Urinary bladder (tissue), 4 donors: Measurements from ENCODE around the gene HOXA4. TPM values are rescaled to one million over a fixed set of nuclear protein-coding genes. Genes with fewer than 3 reads are reported as not detected.

Source experiments
- DNase-seq: peaks from one replicate; pipeline ENCODE4 v3.0.0-alpha.2; 2015; ENCODE audit errors: extremely low spot score
- H3K27ac ChIP-seq: one replicate; pipeline ENCODE4 v1.5.1; 2013; ENCODE audit warnings: low read depth, mild to moderate bottlenecking, moderate library complexity
- H3K36me3 ChIP-seq: one replicate; pipeline ENCODE4 v1.6.1; 2013; ENCODE audit warnings: mild to moderate bottlenecking, moderate library complexity; ENCODE audit not compliant: insufficient read depth
- H3K4me1 ChIP-seq: one replicate; pipeline ENCODE4 v1.6.1; 2013; ENCODE audit warnings: mild to moderate bottlenecking, moderate library complexity; ENCODE audit not compliant: insufficient read depth
- H3K4me3 ChIP-seq: one replicate; pipeline ENCODE4 v1.5.1; 2013; ENCODE audit warnings: low read depth, low read length
- WGBS: extraction: QIAGEN DNeasy Blood & Tissue Kit; methylation state at CpG from one replicate; pipeline ENCODE4 v1.1.7; 2013; 5-methylcytosine and 5-hydroxymethylcytosine counted together
- polyA plus RNA-seq: library from polyadenylated mRNA; stranded (reverse); fragments of 200-250 nt; gene quantifications from one replicate; pipeline ENCODE4 v1.2.3, GENCODE V29; 2013
- total RNA-seq: library from RNA; depleted of rRNA; stranded (reverse); fragments of >200 nt; gene quantifications from one replicate; pipeline ENCODE4 v1.2.3, GENCODE V29; 2014
- donor health status: healthy with polysubstance abuse.
- donor health status: healthy.

HOXA4 gene
- total and polyA plus RNA-seq, 2 donors = 1.0 to 6.0 TPM

GRCh38 chr7:27148756-27149641, 18.4 kb upstream of the HOXA4 start:
- DNase-seq = no peak
- Histone ChIP-seq H3K36me3 (no peaks in the 10 kb centered on the region), H3K4me3 (peak overlapping the region; percentile 46), H3K27ac (peak overlapping the region; percentile 55), H3K4me1 (no peaks in the 10 kb centered on the region)
- WGBS = 14% methylated on average over 30 of the region's 30 CpGs

DNA sequence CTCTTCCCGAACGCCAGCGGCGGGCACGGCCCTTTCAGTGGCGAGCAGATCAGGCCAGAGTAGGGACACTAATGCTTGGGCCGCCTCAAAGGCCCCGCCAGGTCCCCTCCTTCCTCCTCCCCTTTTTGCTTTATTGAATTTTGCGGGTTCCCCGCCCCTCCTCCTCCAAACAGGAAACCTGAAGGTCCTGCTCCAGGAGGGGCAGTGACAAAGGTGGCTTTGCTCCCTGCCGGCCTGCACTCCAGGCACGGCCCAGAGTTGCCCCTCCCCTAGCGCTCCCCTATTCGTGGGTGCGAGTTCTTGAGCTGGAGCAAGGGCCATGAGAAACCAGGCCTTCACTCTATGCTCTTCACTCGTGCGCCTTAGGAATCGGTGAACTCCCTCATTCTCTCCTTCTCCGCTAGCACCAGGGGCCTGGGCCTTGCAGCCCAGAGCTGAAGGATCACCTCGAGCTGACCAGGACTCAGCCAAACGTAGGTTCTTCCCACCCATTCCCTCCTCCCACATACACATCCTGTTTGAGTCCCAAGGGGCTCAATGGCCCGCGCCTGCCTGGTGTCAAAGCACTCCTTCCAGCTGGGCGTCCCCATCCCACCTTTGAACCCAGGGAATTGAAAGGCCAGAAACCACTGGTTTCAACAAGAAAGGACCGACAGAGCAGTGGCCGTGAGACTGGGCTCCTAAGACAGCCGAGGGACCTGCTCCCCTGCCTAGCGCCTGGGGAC, 17.6 kb upstream of the HOXA4 start:
- WGBS = 14% methylated on average over 28 of the region's 28 CpGs

DNA sequence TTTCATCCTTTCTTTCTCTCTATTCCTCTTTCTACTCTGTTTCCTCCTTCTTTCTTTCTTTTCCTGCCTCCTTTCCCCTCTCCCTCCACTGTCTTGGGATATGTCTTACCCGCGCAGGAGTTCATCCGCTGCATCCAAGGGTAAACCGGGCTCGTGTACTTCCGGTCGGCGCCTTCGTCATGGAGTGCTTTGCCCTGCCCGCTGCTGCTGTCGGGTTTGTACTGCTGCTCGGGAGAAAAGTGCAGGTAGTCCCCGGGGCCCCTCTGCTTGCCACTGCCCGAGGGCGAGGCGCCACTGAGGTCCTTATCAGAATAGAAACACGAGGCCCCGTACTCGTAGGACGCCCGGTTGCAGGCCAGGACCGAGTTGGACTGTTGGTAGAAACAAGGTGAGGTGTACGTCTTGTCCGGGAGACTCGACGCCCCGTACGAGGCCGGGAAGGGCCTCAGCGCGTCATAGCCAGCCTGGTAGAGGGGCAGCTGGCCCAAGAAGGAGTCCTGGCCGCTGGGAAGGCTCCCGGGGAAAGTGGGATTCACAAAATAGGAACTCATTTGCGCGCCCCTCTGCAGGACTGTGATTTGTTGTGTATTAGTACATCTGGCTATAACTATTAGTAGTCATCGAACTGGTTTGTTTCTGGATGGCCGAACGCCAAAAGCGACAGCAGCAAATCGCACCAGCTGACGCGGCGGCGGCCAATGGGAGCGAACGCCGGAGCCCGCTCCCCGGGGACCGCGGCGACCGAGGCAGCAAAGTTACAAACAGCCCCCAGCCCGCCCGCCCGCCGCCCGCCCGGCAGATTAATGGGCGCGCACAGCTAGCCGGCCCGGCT, 16.9 kb upstream of the HOXA4 start, which contains the start of gene HOXA6:
TSS of gene HOXA6 (minus strand) at position 576 of the 832 bp plus-strand sequence. CDS start at position 551, 25 bp downstream.
- WGBS = 23% methylated on average over 63 of the region's 63 CpGs
- DNase-seq = no peak
- Histone ChIP-seq H3K27ac (peak within 1 kb of the TSS; percentile 82), H3K4me1 (no peaks in the 10 kb centered on the region), H3K36me3 (peaks cover 3% of the 10 kb centered on the region), H3K4me3 (peak within 1 kb of the TSS; percentile 46)

More for the DNA sequence above, 17.6 kb upstream of the HOXA4 start:
- Histone ChIP-seq H3K27ac (peak overlapping the region; percentile 55), H3K36me3 (peaks cover 2% of the 10 kb centered on the region), H3K4me3 (peak overlapping the region; percentile 46), H3K4me1 (no peaks in the 10 kb centered on the region)
- DNase-seq = no peak

DNA sequence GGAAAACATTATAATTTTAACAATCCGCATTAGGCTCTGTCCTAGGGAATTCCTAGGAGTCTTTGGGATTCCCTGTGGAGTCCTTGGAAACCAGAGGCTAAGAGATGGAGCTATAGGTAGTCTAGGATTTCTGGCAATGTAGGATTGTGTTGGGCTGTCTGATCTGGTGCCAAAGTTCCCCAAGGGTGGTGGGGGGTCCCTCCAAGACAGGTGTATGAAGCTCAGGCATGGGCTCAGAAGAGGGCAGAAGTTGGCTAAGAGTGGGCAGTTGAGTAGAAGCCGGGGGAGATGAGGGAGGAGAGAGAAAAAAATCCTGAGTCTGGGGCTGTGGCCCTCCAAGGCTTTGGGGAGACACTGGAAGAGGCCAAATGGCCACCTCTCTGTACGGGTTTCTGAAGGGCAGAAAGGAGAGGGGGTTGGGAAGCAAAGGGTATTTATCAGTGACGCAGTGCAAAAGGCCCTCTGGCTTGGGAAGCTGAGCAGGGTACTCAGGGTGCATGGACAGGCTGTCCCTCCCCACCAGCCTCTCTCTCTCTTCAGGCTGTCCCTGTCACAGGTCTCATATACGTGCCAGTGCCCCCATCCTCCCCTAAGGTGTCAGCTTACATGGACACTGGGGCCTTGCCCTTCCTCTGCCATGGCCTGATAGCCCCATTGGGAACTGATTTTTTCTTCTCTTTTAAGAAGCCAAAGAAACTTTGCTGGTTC, 16.1 kb upstream of the HOXA4 start:
- WGBS = 86% methylated on average over 5 of the region's 5 CpGs
- no peaks in the 10 kb centered on the region for H3K4me1 ChIP-seq
- peaks cover 3% of the 10 kb centered on the region for H3K36me3 ChIP-seq
- peak overlapping the region; percentile 82 for H3K27ac ChIP-seq
- no peak for DNase-seq
- no peak overlapping the region for H3K4me3 ChIP-seq

DNA sequence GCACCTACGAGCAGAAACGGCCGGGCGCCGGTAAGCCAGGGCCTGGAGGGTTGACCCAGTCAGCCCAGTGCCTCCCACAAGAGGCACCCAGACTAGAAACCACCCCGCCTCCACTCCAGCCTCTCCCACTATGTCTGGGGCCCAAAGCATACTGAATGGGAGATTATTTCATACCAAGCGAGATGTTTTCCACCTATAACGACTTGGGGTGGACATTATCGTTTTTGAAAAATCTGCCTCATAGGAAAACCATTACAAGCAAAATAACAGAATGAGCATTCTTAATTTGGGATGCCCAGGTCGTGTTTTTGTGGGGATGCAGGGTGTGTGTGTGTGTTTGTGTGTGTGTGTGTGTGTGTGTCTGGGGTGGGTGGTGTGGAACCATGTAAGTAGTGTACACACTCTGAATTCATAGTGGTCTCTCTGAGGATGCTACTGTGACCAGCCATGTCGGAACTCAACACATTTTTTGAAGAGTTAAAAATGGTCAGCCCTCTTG, 15.4 kb upstream of the HOXA4 start:
- no peak overlapping the region for H3K27ac ChIP-seq
- H3K4me1 ChIP-seq = no peaks in the 10 kb centered on the region
- no peak for DNase-seq
- H3K4me3 ChIP-seq = no peak overlapping the region
- peaks cover 3% of the 10 kb centered on the region for H3K36me3 ChIP-seq
- 81% methylated on average over 11 of the region's 11 CpGs for WGBS

DNA sequence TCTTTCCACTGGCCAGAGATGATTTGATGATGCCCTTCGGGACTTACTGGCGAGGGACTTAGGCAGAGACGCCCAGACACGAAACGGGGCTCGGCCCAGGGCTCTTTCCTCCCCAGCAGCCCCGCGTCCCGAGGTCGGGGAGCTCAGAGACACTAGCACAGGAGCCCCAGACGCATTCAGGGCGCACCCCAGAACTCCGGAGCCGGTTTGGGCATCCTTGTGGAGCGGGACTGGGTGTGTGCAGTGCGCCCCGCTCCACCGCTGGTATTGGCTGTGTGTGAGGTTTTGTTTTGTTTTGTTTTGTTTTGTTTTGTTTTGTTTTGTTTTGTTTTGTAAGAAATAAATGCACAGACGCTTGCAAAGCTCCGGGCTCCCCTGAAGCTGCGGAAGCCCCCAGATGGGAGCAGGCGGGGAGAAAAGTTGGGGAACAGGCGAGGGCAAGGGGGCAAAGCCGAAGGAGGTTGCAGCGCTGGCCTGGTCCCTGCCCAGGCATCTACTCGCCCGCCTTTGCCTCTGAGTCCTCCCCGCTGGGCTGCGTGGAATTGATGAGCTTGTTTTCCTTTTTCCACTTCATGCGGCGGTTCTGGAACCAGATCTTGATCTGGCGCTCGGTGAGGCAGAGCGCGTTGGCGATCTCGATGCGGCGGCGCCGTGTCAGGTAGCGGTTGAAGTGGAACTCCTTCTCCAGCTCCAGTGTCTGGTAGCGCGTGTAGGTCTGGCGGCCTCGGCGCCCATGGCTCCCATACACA, 14.8 kb upstream of the HOXA4 start:
- no peaks in the 10 kb centered on the region for H3K4me1 ChIP-seq
- WGBS = 84% methylated on average over 47 of the region's 47 CpGs
- no peak overlapping the region for H3K27ac ChIP-seq
- DNase-seq = no peak
- peaks cover 3% of the 10 kb centered on the region for H3K36me3 ChIP-seq
- H3K4me3 ChIP-seq = no peak overlapping the region

DNA sequence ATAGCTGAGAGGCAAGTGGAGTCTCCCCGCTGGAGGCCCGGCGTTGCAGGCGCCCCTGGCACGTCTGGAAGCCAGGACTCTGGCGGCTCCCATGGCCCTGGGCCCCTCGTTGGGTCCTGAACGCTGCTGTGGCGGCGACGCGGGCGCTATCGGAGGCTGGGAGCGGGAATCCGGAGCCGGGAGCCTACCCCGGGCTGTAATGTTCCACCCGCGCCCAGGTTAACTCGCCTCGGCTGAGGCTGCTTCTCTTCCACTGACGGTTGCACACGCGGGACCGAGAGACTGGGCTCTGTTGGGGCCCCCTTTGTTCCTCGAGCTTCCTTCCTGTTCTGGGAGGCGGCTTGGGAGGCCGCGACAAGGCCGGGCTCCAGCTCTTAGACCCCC, 14.2 kb upstream of the HOXA4 start:
- Histone ChIP-seq H3K27ac (no peak overlapping the region), H3K4me1 (no peaks in the 10 kb centered on the region), H3K36me3 (peaks cover 3% of the 10 kb centered on the region), H3K4me3 (no peak overlapping the region)
- DNase-seq = no peak
- 74% methylated on average over 31 of the region's 31 CpGs for WGBS

- no peak overlapping the region for H3K4me3 ChIP-seq
- 79% methylated on average over 40 of the region's 40 CpGs for WGBS
Measured at GRCh38 chr7:27143950-27144780, 13.6 kb upstream of the HOXA4 start.

GRCh38 chr7:27143023-27143949, 12.7 kb upstream of the HOXA4 start, which contains the start of gene HOXA5:
TSS of gene HOXA5 (minus strand) at chr7:27143681. CDS start at chr7:27143607, 74 bp downstream.
- H3K4me1 ChIP-seq = no peaks in the 10 kb centered on the region
- H3K27ac ChIP-seq = peak within 1 kb of the TSS; percentile 72
- H3K4me3 ChIP-seq = peak within 1 kb of the TSS; percentile 41
- no peak for DNase-seq
- H3K36me3 ChIP-seq = peaks cover 3% of the 10 kb centered on the region
- 58% methylated on average over 86 of the region's 86 CpGs for WGBS

More at GRCh38 chr7:27143950-27144780, 13.6 kb upstream of the HOXA4 start:
- H3K36me3 ChIP-seq = peaks cover 3% of the 10 kb centered on the region
- no peak overlapping the region for H3K27ac ChIP-seq
- no peaks in the 10 kb centered on the region for H3K4me1 ChIP-seq
- no peak for DNase-seq

- Histone ChIP-seq H3K36me3 (peaks cover 3% of the 10 kb centered on the region), H3K4me3 (peak overlapping the region; percentile 41), H3K4me1 (no peaks in the 10 kb centered on the region), H3K27ac (peak overlapping the region; percentile 55)
- no peak for DNase-seq
- 61% methylated on average over 29 of the region's 29 CpGs for WGBS
Measured at GRCh38 chr7:27142580-27143022, 12.0 kb upstream of the HOXA4 start.
